Chondrocyte (in vitro differentiated cells): ENCODE results near the gene UPF1. TPM values are rescaled to one million over a fixed set of nuclear protein-coding genes. Genes with fewer than 3 reads are reported as not detected.

Source experiments
- DNase-seq: peaks from one replicate; pipeline ENCODE4 v3.0.0; 2021; ENCODE audit warnings: mixed read lengths, low spot score
- H3K27ac Mint-ChIP-seq: one replicate; pipeline ENCODE4 v1.8.0; 2021; ENCODE audit warnings: mild to moderate bottlenecking, moderate library complexity, mixed read lengths; ENCODE audit not compliant: unreplicated experiment
- H3K27me3 Mint-ChIP-seq: 2 replicates; pipeline ENCODE4 v1.8.0; 2021; ENCODE audit warnings: low read depth, mixed read lengths
- H3K36me3 Mint-ChIP-seq: 2 replicates; pipeline ENCODE4 v1.8.0; 2021; ENCODE audit warnings: low read depth, mixed read lengths
- H3K4me1 Mint-ChIP-seq: 2 replicates; pipeline ENCODE4 v1.8.0; 2021; ENCODE audit warnings: low read depth, mild to moderate bottlenecking, mixed read lengths
- H3K4me3 Mint-ChIP-seq: one replicate; pipeline ENCODE4 v1.8.0; 2021; ENCODE audit warnings: mild to moderate bottlenecking, moderate library complexity, mixed read lengths; ENCODE audit not compliant: unreplicated experiment
- H3K9me3 Mint-ChIP-seq: 2 replicates; pipeline ENCODE4 v1.8.0; 2021; ENCODE audit warnings: low read depth, mixed read lengths
- total RNA-seq: library from RNA; stranded (reverse); gene quantifications from 3 replicates; pipeline ENCODE4 v1.2.1, GENCODE V29; 2021
- TF ChIP-seq, protein P1 (sequence below): fragments of 200-600 bp; sonication (generic); IDR thresholded peaks from 2 replicates; pipeline ENCODE4 v1.5.0; 2021; ENCODE audit warnings: antibody characterized with exemption, mild to moderate bottlenecking, moderate library complexity

Gene UPF1
- total RNA-seq, 1 donor from 2014 or later: 40.4 TPM

- H3K4me1 Mint-ChIP-seq: peaks cover 64% of the 10 kb centered on the region
- H3K4me3 Mint-ChIP-seq: no peak overlapping the region
- H3K9me3 Mint-ChIP-seq: no peaks in the 10 kb centered on the region
- H3K27me3 Mint-ChIP-seq: no peaks in the 10 kb centered on the region
- H3K36me3 Mint-ChIP-seq: peaks cover 1% of the 10 kb centered on the region
- DNase-seq: no peak
- TF ChIP-seq, protein P1, sequence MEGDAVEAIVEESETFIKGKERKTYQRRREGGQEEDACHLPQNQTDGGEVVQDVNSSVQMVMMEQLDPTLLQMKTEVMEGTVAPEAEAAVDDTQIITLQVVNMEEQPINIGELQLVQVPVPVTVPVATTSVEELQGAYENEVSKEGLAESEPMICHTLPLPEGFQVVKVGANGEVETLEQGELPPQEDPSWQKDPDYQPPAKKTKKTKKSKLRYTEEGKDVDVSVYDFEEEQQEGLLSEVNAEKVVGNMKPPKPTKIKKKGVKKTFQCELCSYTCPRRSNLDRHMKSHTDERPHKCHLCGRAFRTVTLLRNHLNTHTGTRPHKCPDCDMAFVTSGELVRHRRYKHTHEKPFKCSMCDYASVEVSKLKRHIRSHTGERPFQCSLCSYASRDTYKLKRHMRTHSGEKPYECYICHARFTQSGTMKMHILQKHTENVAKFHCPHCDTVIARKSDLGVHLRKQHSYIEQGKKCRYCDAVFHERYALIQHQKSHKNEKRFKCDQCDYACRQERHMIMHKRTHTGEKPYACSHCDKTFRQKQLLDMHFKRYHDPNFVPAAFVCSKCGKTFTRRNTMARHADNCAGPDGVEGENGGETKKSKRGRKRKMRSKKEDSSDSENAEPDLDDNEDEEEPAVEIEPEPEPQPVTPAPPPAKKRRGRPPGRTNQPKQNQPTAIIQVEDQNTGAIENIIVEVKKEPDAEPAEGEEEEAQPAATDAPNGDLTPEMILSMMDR: no peak
- no peak overlapping the region for H3K27ac Mint-ChIP-seq
Measured at GRCh38 chr19:18841400-18841799, 9.6 kb downstream of the UPF1 start.

DNA sequence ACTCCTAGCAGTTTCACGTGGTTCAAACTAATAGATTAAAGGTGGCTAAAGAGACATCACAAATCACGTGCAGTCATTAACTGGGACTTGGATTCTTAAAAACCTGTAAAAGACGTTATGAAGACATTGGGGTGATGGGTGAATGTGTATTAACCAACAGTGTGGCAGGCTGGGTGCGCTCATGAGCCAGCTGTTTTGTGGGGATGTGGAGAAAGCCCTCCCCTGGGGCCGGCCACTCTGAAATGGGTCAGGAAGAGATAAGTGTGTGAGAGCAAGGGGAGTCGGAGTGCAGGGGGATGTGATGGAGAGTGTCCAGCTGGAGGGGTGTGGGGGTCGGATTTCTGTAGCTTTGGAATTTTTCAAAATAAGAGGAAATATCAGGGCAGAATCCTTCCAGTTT, 10.4 kb downstream of the UPF1 start:
- Mint-ChIP-seq H3K9me3 (no peaks in the 10 kb centered on the region), H3K27ac (peak overlapping the region; percentile 80), H3K4me1 (peaks cover 68% of the 10 kb centered on the region), H3K36me3 (no peaks in the 10 kb centered on the region), H3K4me3 (peak overlapping the region; percentile 29), H3K27me3 (no peaks in the 10 kb centered on the region)
- TF ChIP-seq, protein P1: no peak
- DNase-seq: no peak

DNA sequence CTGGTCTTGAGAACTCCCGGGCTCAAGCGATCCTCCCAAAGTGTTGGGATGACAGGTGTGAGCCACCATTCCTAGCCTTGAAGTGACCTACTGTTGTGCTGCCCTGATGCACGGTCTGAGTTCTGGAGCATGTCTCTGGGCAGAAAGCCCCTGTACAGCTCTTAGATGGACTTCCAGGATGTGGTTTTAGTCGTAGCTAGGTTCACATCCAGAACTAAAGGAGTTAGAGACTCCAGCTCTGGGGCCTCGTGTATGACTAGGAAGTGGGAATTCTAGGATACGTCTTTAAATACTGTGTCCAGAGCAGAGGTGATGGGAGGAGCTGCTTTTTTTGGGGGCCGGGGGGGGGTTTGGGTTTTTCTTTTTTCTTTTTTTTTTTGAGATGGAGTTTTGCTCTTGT, 12.2 kb downstream of the UPF1 start:
- TF ChIP-seq, protein P1: no peak
- Mint-ChIP-seq H3K27ac (peak overlapping the region; percentile 56), H3K9me3 (no peaks in the 10 kb centered on the region), H3K36me3 (peaks cover 2% of the 10 kb centered on the region), H3K4me1 (peaks cover 63% of the 10 kb centered on the region), H3K27me3 (no peaks in the 10 kb centered on the region), H3K4me3 (no peak overlapping the region)
- no peak for DNase-seq

- no peaks in the 10 kb centered on the region for H3K9me3 Mint-ChIP-seq
- DNase-seq: no peak
- H3K36me3 Mint-ChIP-seq: peaks cover 2% of the 10 kb centered on the region
- H3K27ac Mint-ChIP-seq: no peak overlapping the region
- peaks cover 57% of the 10 kb centered on the region for H3K4me1 Mint-ChIP-seq
- TF ChIP-seq, protein P1: no peak
- H3K4me3 Mint-ChIP-seq: no peak overlapping the region
- H3K27me3 Mint-ChIP-seq: no peaks in the 10 kb centered on the region
Measured at GRCh38 chr19:18844806-18845329, 13.1 kb downstream of the UPF1 start.

GRCh38 chr19:18845961-18846360, 14.2 kb downstream of the UPF1 start:
- H3K4me1 Mint-ChIP-seq: peaks cover 49% of the 10 kb centered on the region
- H3K9me3 Mint-ChIP-seq: no peaks in the 10 kb centered on the region
- H3K4me3 Mint-ChIP-seq: no peak overlapping the region
- H3K27me3 Mint-ChIP-seq: no peaks in the 10 kb centered on the region
- peaks cover 3% of the 10 kb centered on the region for H3K36me3 Mint-ChIP-seq
- no peak for DNase-seq
- H3K27ac Mint-ChIP-seq: no peak overlapping the region
- TF ChIP-seq, protein P1: no peak
